GM19351 (cell line): Measurements from ENCODE around the gene IFNG-AS1.

ENCODE experiments used
- ATAC-seq: cut with Tn5 transposase; IDR thresholded peaks from one replicate; pipeline ENCODE4 v1.9.1; 2021; ENCODE audit warnings: mild to moderate bottlenecking, moderate library complexity; ENCODE audit not compliant: unreplicated experiment

The IFNG-AS1 gene

DNA sequence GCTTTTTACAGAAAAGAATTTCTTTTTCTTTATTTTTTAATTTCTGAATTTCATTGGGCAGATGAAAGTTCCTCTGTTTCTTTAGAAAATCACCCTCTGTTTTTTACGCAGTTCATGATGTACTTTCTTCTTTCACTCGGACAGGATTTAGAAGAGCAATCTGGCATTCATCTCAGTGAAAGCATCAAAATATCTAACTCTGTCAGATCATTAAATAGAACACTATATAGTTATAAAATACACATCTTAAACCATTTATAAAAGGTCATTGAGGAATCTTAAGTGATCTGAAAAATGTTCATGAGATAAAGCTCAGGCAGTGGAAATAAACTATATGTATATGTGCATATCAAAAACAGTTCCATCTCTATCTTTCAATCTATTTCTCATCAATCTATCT lies 3.9 kb downstream of the IFNG-AS1 start:
- ATAC-seq: no peak

DNA sequence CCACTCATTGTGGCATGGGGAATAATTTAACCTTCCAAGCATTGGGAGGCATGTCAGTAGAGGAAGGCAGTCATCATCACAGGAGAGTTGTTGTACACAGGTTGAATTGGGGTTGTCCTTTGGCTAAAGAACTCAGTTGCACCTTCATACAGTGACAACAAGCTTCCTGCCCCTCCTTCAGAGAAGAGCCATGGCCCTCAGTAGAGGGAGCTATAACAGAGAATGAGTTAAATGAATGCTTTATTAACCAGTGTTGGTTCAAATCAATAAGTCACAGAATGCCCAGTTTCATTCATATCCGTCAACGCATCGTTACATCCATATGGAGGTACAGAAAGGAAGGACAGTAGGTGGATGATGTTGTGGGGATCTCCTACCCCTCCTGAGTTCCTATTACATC lies 4.8 kb downstream of the IFNG-AS1 start:
- ATAC-seq: no peak

DNA sequence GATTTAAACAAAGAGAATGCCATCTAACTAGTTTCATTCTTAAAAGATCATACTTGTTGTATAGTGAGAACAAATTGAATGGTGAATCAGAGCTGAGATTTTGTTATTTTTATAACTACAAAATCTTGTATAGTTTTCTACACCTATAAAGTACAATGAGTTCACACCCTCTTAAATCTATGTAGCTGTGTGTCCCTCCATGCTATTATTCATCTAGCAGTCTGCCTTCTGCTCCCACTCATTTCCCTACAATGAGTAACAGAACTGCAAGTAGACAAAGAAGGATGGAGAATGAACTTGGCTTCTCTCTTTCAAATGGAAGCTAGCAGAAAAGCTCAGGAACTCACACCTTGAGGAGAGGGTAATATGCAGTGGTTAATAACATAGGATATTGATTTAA lies 7.1 kb downstream of the IFNG-AS1 start:
- ATAC-seq: no peak

DNA sequence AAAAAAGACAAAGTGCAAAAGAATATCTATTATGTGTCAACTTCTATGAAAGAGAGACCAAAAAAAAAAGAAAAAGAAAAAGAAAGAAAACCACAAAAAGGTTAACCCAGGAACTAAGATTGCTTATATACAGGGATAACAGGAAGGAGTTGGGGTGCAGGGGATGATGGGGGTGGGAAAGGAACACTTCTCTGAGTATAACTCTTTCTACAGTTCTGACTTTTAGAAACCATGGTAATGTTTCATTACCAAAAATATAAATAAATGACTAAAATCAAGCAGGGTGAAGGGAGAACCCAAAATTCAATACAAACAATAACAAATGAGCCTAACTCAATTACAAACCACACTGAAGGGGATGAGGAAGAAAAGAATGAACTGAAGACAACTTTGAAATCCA lies 9.1 kb downstream of the IFNG-AS1 start:
- no peak for ATAC-seq

DNA sequence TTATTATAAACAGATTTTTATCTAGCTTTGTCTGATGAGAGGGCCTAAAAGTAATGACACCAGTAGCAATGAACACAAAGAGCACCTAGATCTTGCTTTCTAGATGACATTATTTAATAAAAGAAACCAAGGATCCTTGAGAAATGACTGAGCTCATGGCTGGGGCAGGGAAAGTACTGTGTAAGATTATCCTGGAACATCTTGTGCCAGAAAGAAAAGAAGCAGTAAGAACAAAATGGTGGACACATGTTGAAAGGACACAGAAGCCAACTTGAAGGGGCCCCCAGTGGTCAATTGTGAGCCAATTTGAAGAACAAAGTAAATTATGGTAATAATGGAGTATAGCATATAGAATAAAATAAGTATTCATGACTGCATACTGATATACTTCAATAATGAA lies 10.0 kb downstream of the IFNG-AS1 start:
- no peak for ATAC-seq

DNA sequence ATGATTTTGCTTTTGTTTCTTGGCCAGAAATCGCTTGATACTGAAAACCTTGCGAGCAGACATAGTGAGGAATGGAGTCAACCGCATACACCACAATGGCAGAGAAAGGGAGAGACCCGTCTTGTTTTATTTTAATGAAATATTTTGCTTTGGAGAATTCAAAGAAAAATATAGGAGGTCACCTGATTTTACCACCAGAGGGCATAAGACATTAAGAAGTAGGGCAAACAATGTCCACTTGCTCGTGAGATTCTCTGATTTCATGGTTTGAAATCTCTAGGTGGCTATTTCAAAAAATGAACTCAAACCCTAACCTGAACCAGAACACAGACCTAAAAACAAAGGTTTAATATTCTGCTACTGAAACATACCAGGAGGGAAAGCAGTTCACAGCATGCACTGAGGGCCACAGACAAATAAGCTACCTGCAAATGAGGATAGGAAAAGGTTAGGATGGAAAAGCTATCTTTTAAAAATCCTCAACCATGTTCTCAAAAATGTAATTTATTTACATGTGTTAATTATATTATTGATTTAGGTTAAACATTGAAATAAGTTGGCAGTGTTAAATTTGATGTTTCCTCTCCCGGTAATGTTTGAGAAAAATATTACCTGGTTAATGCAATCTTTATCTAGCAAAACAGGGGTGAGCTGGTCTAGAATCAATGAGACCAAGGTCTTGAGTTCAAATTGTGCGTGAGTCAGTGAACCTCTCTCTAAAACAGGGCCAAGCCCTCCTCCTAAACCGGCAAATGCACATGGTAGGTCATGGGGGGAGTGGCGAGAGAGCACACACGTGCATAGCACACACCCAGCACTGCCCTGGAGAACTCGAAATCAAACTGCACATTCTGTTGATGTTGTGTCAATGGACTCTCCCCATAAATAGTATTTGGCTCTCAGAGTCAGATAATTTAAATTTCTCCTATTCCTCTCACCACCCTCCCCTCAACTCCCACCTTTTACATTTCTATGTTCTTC lies 12.5 kb downstream of the IFNG-AS1 start:
- ATAC-seq: no peak

DNA sequence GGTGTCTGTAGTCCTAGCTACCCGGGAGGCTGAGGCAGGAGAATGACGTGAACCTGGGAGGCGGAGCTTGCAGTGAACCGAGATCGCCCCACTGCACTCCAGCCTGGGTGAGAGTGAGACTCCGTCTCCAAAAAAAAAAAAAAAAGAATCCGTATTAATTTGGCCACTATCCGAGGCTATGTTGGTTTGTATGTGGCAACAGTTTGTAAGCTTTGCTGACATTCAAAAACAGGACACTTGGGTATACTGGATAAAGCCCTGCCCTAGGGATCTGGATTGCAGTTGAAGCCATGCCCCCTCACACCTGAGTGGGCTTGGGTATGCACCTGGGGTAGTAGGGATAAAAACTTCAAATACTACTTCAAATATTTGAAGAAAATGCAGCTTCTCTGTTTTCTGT lies 14.5 kb downstream of the IFNG-AS1 start:
- no peak for ATAC-seq

- ATAC-seq: no peak
Measured at GRCh38 chr12:68007033-68007432, 17.8 kb downstream of the IFNG-AS1 start.

DNA sequence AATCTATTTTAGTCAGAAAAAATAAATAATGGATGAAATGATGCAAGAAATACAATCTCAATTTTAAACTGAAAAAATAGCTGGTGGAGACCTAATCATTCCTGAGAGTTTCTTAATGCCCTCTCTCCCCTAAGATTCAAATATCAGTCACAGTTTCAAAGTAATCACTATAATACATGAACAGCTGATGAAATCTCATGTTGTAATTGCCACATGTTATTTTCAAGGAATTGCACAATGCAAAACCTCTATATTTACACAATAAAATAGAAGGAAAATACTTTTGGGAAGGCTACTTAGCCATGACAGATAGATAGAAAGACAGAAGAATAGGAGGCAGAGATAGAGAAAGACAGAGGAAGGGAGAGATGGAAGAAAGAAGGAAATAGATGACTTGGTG lies 18.2 kb downstream of the IFNG-AS1 start:
- no peak for ATAC-seq

DNA sequence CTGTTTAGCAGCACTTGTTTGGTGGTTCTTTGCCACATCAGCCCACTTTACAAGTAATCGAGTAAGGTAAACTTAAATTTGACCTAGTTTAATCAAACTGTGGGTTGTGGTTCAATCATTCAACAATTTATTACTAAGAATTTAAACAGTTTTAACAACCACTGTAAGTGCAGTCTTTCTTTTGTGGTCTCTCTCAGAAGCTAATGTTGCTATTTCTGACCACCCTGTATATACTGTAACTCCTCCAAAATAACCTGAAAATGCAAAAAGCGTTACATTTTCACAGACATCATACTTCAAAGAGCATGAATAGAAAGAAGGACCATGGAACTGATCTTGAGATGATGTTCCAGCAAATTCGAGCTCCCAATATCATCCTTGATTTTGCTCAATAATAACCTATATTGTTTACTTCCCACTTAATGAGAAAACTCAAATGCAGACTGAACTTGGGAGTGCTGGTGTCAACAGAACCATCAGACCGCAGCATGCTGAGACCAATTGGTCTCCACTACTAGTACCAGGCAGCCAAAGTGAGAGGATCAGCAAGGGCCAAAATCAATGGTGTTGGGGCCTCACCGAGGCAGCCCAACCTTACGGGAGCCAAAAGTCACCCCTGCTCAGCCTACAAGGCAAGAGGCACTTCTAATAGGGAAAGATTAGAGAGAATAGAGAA lies 22.1 kb downstream of the IFNG-AS1 start:
- ATAC-seq: no peak

- ATAC-seq: no peak
Measured at GRCh38 chr12:68011882-68012207, 22.6 kb downstream of the IFNG-AS1 start.

DNA sequence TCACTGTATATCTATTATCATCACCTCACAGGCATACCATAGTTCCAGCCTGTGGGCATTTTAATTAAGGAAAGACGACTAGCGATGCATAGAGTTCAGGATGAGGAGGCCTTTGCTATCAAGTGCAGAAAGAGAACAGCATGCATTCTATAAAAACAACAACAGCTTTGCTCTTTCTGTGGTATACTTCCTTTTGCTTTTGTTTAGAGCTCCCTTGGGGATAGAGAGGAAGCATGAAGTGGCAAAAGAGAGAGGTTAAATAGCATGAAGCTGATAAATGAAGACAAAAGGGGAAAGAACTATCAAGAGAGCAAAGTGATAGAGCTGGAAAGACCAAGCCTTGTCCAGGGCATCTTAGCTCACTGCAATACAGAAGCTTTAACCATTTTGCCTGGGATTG lies 23.5 kb downstream of the IFNG-AS1 start:
- ATAC-seq: peak; percentile 68

DNA sequence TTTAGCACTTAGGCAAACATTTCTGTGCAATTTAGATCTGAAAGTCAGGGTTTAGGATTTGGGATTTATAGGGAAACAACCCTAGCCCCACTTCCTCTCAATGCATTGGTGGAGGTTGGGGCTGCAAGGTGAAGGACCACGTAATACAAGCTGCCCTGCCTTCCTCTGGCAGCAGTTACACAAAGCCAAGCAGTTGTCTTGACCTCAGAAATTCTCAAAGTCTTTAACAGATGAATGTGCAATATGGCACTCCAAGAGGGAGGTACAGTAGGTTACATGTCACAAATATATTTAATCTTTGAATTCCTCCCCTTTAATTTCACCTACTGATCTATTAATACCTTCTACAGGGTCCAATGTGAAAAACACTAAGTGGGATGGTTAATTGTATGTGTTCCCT lies 23.9 kb downstream of the IFNG-AS1 start:
- no peak for ATAC-seq

DNA sequence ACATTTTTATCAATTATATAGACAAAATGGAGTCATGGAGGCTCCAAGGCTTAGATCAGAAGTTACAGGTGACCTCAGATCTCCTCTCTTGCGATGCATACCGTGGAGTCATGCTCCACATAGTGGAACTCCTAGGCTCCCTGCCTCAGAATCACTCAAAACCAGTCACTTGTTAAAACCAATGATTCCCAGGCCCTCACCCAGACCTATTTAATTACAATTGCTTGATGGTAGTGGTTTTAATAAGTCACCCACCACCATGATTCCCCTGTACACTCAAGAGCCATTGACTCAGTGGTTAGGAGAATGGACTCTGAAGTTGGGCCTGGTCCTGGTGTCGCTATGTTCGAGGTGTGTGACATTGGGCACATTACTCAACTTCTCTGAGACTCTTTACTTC lies 26.9 kb downstream of the IFNG-AS1 start:
- no peak for ATAC-seq

GRCh38 chr12:68018315-68018714 lies 29.1 kb downstream of the IFNG-AS1 start:
- no peak for ATAC-seq

GRCh38 chr12:68020049-68020448 lies 30.8 kb downstream of the IFNG-AS1 start:
- ATAC-seq: no peak

DNA sequence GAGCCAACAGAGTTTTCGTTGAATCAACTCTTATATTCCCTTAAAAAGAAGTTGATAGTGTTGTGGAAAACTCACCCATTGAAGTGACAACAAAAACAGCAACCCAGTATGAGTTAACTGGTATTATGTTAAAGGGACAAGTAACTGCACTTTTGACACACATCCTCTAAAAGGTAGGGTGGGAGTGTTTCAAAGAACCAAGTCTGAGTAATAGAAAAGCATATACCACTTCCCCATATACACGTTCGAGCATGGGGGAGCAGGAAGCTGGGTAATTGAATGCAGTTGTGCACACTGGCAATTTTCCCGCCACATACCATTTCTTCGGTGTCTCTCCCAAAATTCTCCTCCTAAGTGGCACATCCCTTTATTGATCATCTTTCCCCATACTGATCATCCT lies 31.5 kb downstream of the IFNG-AS1 start:
- no peak for ATAC-seq

DNA sequence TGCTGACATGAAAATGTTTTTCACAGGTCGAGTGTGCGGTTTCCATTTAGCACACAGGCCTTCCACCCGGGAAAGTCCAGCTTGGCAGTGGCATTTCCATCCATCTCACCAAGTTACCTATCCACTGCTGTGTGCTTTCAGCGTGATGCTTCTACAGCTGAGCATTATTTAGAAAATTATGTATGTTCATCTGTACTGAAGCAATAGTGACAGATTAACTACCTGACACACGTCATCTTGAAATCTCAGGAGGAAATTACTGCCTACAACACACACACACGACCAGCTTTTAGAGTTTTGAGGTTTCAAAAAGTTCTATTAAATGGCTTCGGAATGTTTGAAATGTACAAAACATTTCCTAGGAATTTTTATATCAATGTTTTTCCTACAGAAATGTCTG lies 39.4 kb downstream of the IFNG-AS1 start:
- ATAC-seq: no peak

GRCh38 chr12:68030248-68030647 lies 41.0 kb downstream of the IFNG-AS1 start:
- no peak for ATAC-seq

- no peak for ATAC-seq
Measured at GRCh38 chr12:68031174-68031573, 41.9 kb downstream of the IFNG-AS1 start.

- no peak for ATAC-seq
Measured at GRCh38 chr12:68031881-68032739, 42.9 kb downstream of the IFNG-AS1 start.
